Testis (tissue), 3 donors: ENCODE data around the gene SIPA1L3. TPM values are rescaled to one million over a fixed set of nuclear protein-coding genes. Genes with fewer than 3 reads are reported as not detected.

Source experiments
- DNase-seq: peaks from one replicate; pipeline ENCODE4 v3.0.0-alpha.2; 2019
- H3K27ac ChIP-seq, 2 donors: fragments of 200-600 bp; sonication (generic); one replicate each; pipeline ENCODE4 v1.5.1; 2019
- H3K27me3 ChIP-seq: fragments of 200-600 bp; sonication (generic); one replicate; pipeline ENCODE4 v1.5.1; 2019
- H3K36me3 ChIP-seq: fragments of 200-600 bp; sonication (generic); one replicate; pipeline ENCODE4 v1.5.1; 2017; ENCODE audit warnings: low read depth; ENCODE audit errors: missing control alignments
- H3K4me1 ChIP-seq: fragments of 200-600 bp; sonication (generic); one replicate; pipeline ENCODE4 v1.5.1; 2019
- H3K4me3 ChIP-seq, 2 donors: fragments of 200-600 bp; sonication (generic); one replicate each; pipeline ENCODE4 v1.5.1; 2017 to 2019
- H3K9me3 ChIP-seq: fragments of 200-600 bp; sonication (generic); one replicate; pipeline ENCODE4 v1.5.1; 2017
- CTCF ChIP-seq, 3 experiments: fragments of 450-650 bp in 2 of 3; fragments of 200-600 bp in 1 of 3; sonication (generic) in 1 of 3; IDR thresholded peaks; one replicate each; pipeline ENCODE4 v1.5.1; 2016 to 2019; ENCODE audit warnings: antibody characterized with exemption in 3 of 3, mild to moderate bottlenecking in 2 of 3, moderate library complexity in 1 of 3
- POLR2A ChIP-seq: fragments of 450-650 bp; IDR thresholded peaks from one replicate; pipeline ENCODE4 v1.6.1; 2017; ENCODE audit warnings: antibody characterized with exemption, mild to moderate bottlenecking, moderate library complexity
- WGBS, 2 donors: methylation state at CpG; one replicate each; pipeline ENCODE4 v1.1.5; 2018; 5-methylcytosine and 5-hydroxymethylcytosine counted together
- intact Hi-C: fragments of 100-400 bp; cut with DNase I; formaldehyde crosslinking; loops from one replicate; pipeline ENCODE4 v1.15.1; 2023; ENCODE audit warnings: low total_unique reads
- polyA plus RNA-seq: library from polyadenylated mRNA; stranded (reverse); fragments of 350-450 nt; fragmentation: Illumina TruSeq; extraction: RNeasy Lipid Tissue Mini Kit (QIAGEN cat#74804); gene quantifications from one replicate; pipeline ENCODE4 v1.2.3, GENCODE V29; 2014; ENCODE audit warnings: low read depth, low replicate concordance; ENCODE audit not compliant: insufficient read depth
- total RNA-seq, 2 donors: library from RNA; depleted of rRNA; stranded (reverse); fragments of >200 nt; gene quantifications; one replicate each; pipeline ENCODE4 v1.2.3, GENCODE V29; 2016

Gene SIPA1L3
- total and polyA plus RNA-seq, 3 donors from 2014 or later, result 21.1 to 47.6 (median 43.7) TPM

GRCh38 chr19:37872383-37872782 lies 34.6 kb upstream of the SIPA1L3 start:
- H3K4me1 ChIP-seq, result no peaks in the 10 kb centered on the region
- 77 to 80% methylated on average over 5 of the region's 5 CpGs for WGBS, 2 donors
- no peak overlapping the region for H3K27ac ChIP-seq
- no peaks in the 10 kb centered on the region for H3K27me3 ChIP-seq
- intact Hi-C loops, result no loop called here
- no peak overlapping the region for H3K4me3 ChIP-seq
- no peak for DNase-seq
- H3K36me3 ChIP-seq, result no peaks in the 10 kb centered on the region
- no peaks in the 10 kb centered on the region for H3K9me3 ChIP-seq
- TF ChIP-seq CTCF (IDR thresholded peaks at IDR 0.05) (no peak), POLR2A (no peak)

- WGBS, 2 donors, result 26 to 34% methylated on average over 3 of the region's 3 CpGs
- Histone ChIP-seq H3K4me3 (no peak overlapping the region), H3K27ac (no peak overlapping the region), H3K27me3 (no peaks in the 10 kb centered on the region), H3K4me1 (no peaks in the 10 kb centered on the region), H3K9me3 (no peaks in the 10 kb centered on the region), H3K36me3 (no peaks in the 10 kb centered on the region)
- no peak for DNase-seq
- TF ChIP-seq POLR2A (no peak), CTCF (IDR thresholded peaks at IDR 0.05) (no peak)
- intact Hi-C loops, result no loop called here
Measured at GRCh38 chr19:37874784-37875183, 32.2 kb upstream of the SIPA1L3 start.

- intact Hi-C loops, result no loop called here
- TF ChIP-seq POLR2A (no peak), CTCF (IDR thresholded peaks at IDR 0.05) (no peak)
- Histone ChIP-seq H3K4me1 (no peaks in the 10 kb centered on the region), H3K36me3 (no peaks in the 10 kb centered on the region), H3K27me3 (no peaks in the 10 kb centered on the region), H3K4me3 (no peak overlapping the region), H3K27ac (no peak overlapping the region), H3K9me3 (no peaks in the 10 kb centered on the region)
- WGBS, 2 donors, result 72 to 75% methylated on average over 2 of the region's 2 CpGs
- no peak for DNase-seq
Measured at GRCh38 chr19:37876032-37876431, 31.0 kb upstream of the SIPA1L3 start.

GRCh38 chr19:37877147-37877546 lies 29.9 kb upstream of the SIPA1L3 start:
- H3K4me3 ChIP-seq, result no peak overlapping the region
- intact Hi-C loops, result no loop called here

More at GRCh38 chr19:37877147-37877546, 29.9 kb upstream of the SIPA1L3 start:
- no peak for TF ChIP-seq POLR2A
- no peak for TF ChIP-seq CTCF (IDR thresholded peaks at IDR 0.05)
- 84 to 91% methylated on average over 3 of the region's 3 CpGs for WGBS, 2 donors
- Histone ChIP-seq H3K9me3 (no peaks in the 10 kb centered on the region), H3K36me3 (no peaks in the 10 kb centered on the region), H3K4me1 (no peaks in the 10 kb centered on the region), H3K27ac (no peak overlapping the region), H3K27me3 (no peaks in the 10 kb centered on the region)
- DNase-seq, result no peak
